Gastroesophageal sphincter (tissue), 4 donors: ENCODE data around the gene PCK2. TPM values are rescaled to one million over a fixed set of nuclear protein-coding genes. Genes with fewer than 3 reads are reported as not detected.

ENCODE experiments used
- ATAC-seq: fragments of 150-250 bp; one replicate; pipeline ENCODE4 v1.9.1; 2016; ENCODE audit warnings: mild to moderate bottlenecking, moderate library complexity
- H3K27ac ChIP-seq, 4 donors: fragments of 200-600 bp; sonication (generic) in 3 of 4; 1 replicate in 3 of 4; 2 replicates in 1 of 4; pipeline ENCODE4 v1.5.1; 2016 to 2019
- H3K27me3 ChIP-seq: fragments of 200-600 bp; sonication (generic); one replicate; pipeline ENCODE4 v1.5.1; 2019
- H3K36me3 ChIP-seq, 2 donors: fragments of 200-600 bp; sonication (generic); one replicate each; pipeline ENCODE4 v1.5.1; 2019; ENCODE audit warnings: control low read depth in 1 of 2
- H3K4me1 ChIP-seq, 3 donors: fragments of 200-600 bp; sonication (generic); 1 replicate in 2 of 3; 2 replicates in 1 of 3; pipeline ENCODE4 v1.5.1; 2016 to 2019; ENCODE audit warnings: control low read depth in 2 of 3
- H3K4me3 ChIP-seq, 2 donors: fragments of 200-600 bp; sonication (generic); one replicate each; pipeline ENCODE4 v1.5.1; 2019; ENCODE audit warnings: mild to moderate bottlenecking in 1 of 2, moderate library complexity in 1 of 2
- H3K9me3 ChIP-seq, 3 donors: fragments of 200-600 bp; sonication (generic); one replicate each; pipeline ENCODE4 v1.5.1; 2017 to 2019; ENCODE audit warnings: control low read depth in 2 of 3
- EP300 ChIP-seq: sonication (generic); formaldehyde crosslinking; IDR thresholded peaks from one replicate; pipeline ENCODE4 v1.6.1; 2017; ENCODE audit warnings: antibody characterized with exemption, mild to moderate bottlenecking
- POLR2A ChIP-seq, 2 donors: fragments of 450-650 bp; IDR thresholded peaks; one replicate each; pipeline ENCODE4 v1.6.1; 2017; ENCODE audit warnings: antibody characterized with exemption in 2 of 2, mild to moderate bottlenecking in 2 of 2, moderate library complexity in 1 of 2
- POLR2AphosphoS5 ChIP-seq: sonication (generic); formaldehyde crosslinking; IDR thresholded peaks from one replicate; pipeline ENCODE4 v1.6.1; 2017; ENCODE audit warnings: antibody characterized with exemption
- WGBS, 2 donors: methylation state at CpG; one replicate each; pipeline ENCODE4 v1.1.5; 2018; ENCODE audit warnings: low coverage in 1 of 2; 5-methylcytosine and 5-hydroxymethylcytosine counted together
- total RNA-seq, 4 donors: library from RNA; depleted of rRNA; stranded (reverse); fragments of >200 nt; gene quantifications; one replicate each; pipeline ENCODE4 v1.1.0, GENCODE V29; 2016
- TF ChIP-seq, protein P1 (sequence below), 4 experiments: fragments of 200-600 bp in 2 of 4; fragments of 450-650 bp in 2 of 4; sonication (generic) in 1 of 4; IDR thresholded peaks; one replicate each; pipeline ENCODE4 v1.5.1; 2017 to 2019; ENCODE audit warnings: antibody characterized with exemption in 4 of 4, mild to moderate bottlenecking in 2 of 4, moderate library complexity in 2 of 4

Gene PCK2
- total RNA-seq, 4 donors from 2014 or later: 9.2 to 14.9 (median 11.6) TPM

DNA sequence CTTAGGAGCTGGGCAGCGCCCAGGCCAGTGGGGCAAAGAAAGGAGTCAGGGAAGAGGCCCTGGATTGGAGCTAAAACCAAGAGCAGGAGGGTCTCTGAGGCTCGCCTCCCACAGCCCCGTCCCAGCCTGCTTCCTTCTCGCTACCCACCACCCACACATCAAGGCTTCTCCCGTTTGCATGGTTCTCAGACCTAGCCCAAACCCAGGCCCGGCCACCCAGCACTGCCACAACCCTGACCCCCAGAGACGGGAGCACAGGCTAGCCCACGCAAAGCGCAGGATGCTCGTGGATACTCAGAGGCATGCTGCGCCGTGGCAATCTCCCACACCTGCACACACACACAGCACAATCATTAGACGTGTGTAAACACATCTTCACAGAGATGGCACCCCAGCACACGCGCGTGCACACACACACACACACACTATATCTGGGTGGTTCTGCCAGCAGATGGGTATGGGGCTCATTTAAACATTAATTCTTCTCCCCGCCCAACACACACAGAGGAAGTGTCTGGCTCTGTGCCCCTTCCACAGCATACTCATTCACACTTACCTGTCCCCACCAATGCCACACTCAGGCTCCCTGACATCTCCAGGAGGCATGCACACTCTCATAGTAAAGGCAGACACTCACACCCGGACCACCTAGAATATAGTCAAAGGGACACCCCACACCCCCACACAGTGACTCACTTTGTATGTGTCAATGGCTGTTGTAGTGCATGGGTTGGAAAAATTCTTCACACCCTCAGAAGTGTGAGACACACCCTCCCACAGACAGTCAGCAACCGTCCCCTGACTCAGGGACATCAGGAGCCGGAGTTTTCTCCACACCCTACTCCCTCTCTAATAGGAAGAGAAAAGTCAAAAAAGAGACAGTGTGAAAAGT, 41.2 kb upstream of the PCK2 start:
- no peak overlapping the region for H3K27ac ChIP-seq
- WGBS, 2 donors: 55 to 63% methylated on average over 4 to 13 of the region's 20 CpGs
- H3K36me3 ChIP-seq: no peaks in the 10 kb centered on the region
- peaks cover 2 to 21% (median 8%) of the 10 kb centered on the region in 3 donors for H3K4me1 ChIP-seq
- H3K4me3 ChIP-seq: peak overlapping the region; percentile 38 to 66
- peaks cover 44% of the 10 kb centered on the region for H3K27me3 ChIP-seq
- TF ChIP-seq EP300: no peak
- TF ChIP-seq POLR2A (IDR thresholded peaks at IDR 0.05): no peak
- TF ChIP-seq, protein P1, sequence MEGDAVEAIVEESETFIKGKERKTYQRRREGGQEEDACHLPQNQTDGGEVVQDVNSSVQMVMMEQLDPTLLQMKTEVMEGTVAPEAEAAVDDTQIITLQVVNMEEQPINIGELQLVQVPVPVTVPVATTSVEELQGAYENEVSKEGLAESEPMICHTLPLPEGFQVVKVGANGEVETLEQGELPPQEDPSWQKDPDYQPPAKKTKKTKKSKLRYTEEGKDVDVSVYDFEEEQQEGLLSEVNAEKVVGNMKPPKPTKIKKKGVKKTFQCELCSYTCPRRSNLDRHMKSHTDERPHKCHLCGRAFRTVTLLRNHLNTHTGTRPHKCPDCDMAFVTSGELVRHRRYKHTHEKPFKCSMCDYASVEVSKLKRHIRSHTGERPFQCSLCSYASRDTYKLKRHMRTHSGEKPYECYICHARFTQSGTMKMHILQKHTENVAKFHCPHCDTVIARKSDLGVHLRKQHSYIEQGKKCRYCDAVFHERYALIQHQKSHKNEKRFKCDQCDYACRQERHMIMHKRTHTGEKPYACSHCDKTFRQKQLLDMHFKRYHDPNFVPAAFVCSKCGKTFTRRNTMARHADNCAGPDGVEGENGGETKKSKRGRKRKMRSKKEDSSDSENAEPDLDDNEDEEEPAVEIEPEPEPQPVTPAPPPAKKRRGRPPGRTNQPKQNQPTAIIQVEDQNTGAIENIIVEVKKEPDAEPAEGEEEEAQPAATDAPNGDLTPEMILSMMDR (IDR thresholded peaks at IDR 0.05): no peak
- TF ChIP-seq POLR2AphosphoS5: no peak
- H3K9me3 ChIP-seq: no peaks in the 10 kb centered on the region
- ATAC-seq: no peak

DNA sequence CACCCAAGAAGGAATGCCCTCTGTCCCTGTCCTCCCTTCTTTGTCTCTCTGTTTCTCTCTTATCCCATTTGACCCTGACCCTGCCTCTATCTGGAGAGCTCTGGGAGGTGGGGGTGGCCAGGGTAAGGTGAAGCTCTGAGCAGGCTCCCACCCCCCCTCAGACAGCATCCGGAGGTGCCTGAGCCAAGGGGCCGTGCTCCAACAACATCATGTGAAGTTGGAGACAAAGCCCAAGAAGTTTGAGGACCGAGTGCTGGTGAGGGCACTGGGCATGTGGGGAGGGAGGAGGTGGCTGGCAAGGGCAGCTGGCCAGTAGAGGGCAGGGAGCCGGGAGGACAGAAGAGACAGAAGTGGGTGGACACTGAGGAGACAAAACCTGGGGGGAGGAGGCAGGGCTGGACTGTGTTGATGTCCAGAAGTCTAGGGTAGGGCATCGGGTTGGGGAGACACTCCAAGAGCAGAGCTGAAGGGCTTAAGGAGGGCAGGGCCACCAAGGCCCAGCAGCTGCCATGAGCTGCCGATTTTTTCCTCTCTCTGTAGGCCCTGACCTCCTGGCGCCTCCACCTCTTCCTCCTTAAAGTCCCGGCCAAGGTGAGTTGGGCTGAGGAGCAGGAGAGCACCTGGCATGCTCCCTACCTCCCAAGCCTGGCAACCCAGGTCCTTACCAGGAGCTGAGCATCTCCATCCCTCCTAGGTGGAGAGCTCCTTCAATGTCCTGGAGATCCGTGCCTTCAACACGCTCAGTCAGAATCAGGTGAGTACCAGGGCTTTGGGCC, 40.4 kb upstream of the PCK2 start:
- Histone ChIP-seq H3K4me1 (peaks cover 2 to 28% (median 8%) of the 10 kb centered on the region in 3 donors), H3K27me3 (peaks cover 46% of the 10 kb centered on the region), H3K4me3 (no peak overlapping the region), H3K36me3 (no peaks in the 10 kb centered on the region), H3K9me3 (no peaks in the 10 kb centered on the region), H3K27ac (no peak overlapping the region)
- no peak for ATAC-seq
- TF ChIP-seq POLR2AphosphoS5 (no peak), EP300 (no peak), POLR2A (IDR thresholded peaks at IDR 0.05) (no peak)
- TF ChIP-seq, protein P1 (IDR thresholded peaks at IDR 0.05): no peak
- 20 to 68% methylated on average over 1 to 4 of the region's 10 CpGs for WGBS, 2 donors

DNA sequence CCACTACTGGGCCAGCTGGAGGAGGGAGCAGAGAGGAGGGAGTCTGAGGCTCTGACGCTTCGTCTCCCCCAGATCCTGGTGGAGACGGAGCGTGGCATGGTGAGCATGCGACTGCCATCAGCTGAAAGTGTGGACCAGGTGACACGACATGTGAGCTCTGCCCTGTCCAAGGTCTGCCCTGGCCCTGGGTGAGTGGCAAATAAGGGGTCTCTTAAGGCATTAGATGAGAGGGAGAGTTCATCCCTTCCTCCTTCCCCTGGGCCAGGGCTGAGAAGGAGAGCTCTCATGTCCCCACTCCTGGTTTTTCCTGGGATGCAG, 39.8 kb upstream of the PCK2 start:
- Histone ChIP-seq H3K9me3 (no peaks in the 10 kb centered on the region), H3K27ac (no peak overlapping the region), H3K4me1 (peaks cover 2 to 28% (median 8%) of the 10 kb centered on the region in 3 donors), H3K27me3 (peaks cover 46% of the 10 kb centered on the region), H3K36me3 (no peaks in the 10 kb centered on the region), H3K4me3 (no peak overlapping the region)
- 100% methylated on average over 1 of the region's 6 CpGs; no CpG with 5 or more reads in 1 of the 2 donors for WGBS, 2 donors
- TF ChIP-seq POLR2AphosphoS5 (no peak), POLR2A (IDR thresholded peaks at IDR 0.05) (no peak), EP300 (no peak)
- TF ChIP-seq, protein P1 (IDR thresholded peaks at IDR 0.05): no peak
- no peak for ATAC-seq

DNA sequence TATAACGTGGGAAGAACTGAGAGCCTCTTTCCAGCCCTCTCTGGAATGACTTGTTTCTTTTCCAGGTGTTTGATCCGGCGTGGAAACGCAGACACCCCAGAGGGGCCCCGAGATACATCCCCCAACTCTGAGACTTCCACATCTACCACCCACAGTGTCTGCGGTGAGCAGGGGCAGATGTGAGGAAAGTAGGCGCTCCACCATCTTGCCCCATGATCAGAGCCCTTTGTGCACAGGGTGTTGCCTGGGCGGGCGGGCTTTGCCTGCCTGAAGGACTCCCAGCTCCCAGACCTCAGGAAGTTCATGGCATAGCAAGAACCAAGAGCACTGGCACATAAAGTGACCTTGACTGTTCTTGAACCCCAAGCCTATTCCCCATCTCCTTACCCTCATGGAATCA, 39.5 kb upstream of the PCK2 start:
- Histone ChIP-seq H3K27ac (no peak overlapping the region), H3K4me3 (no peak overlapping the region), H3K9me3 (no peaks in the 10 kb centered on the region), H3K27me3 (peaks cover 46% of the 10 kb centered on the region), H3K4me1 (peaks cover 2 to 28% (median 8%) of the 10 kb centered on the region in 3 donors), H3K36me3 (no peaks in the 10 kb centered on the region)
- no peak for ATAC-seq
- WGBS, 2 donors: 100% methylated on average over 1 of the region's 9 CpGs; no CpG with 5 or more reads in 1 of the 2 donors
- TF ChIP-seq EP300: no peak

DNA sequence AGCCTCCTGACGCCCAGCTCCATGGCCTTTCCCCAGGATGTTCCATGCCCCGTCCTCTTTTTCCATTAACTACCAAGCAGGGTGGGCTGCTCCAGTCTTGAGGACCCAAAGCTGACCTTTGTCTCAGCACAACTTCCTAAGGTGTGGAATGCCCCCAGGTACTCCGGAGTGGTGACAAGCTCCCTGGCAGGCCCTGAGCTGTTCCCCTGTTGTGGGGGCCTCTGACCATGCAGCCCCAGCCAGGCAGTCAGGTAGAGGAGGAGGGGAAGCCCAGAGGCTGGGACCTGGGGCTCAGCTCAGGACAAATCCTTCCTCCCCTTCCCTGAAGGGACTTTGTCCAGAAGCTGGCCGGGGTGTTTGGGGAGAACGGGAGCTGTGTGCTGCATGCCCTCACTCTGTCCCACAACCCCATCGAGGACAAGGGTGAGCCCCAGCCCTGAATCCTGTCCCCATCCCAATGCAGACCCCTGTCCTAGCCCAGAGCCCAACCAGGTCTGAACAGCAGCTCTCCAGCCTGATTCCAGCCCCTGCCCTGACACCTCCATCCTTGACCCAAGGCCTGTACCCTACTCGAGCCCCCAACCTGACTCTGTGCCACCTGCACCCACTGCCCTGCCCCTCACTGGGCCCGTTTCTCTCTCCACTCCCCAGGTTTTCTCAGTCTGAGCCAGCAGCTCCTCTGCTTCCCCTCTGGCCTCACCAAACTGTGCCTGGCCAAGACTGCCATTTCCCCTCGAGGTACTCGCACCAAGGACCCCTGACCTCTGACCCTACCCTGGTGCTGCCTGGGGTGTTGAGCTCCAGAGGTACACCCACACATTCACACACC, 37.9 kb upstream of the PCK2 start:
- no peak for TF ChIP-seq POLR2A (IDR thresholded peaks at IDR 0.05)
- no peak for TF ChIP-seq EP300
- TF ChIP-seq POLR2AphosphoS5: no peak
- TF ChIP-seq, protein P1 (IDR thresholded peaks at IDR 0.05): no peak
- ATAC-seq: no peak
- Histone ChIP-seq H3K4me1 (peaks cover 2 to 26% (median 8%) of the 10 kb centered on the region in 3 donors), H3K27me3 (peaks cover 46% of the 10 kb centered on the region), H3K36me3 (no peaks in the 10 kb centered on the region), H3K27ac (no peak overlapping the region), H3K9me3 (no peaks in the 10 kb centered on the region), H3K4me3 (no peak overlapping the region)
- 54 to 90% methylated on average over 2 to 4 of the region's 10 CpGs for WGBS, 2 donors
